GM12892 (cell line): ENCODE results near the gene COL6A3.

Source experiments
- DNase-seq: peaks from one replicate; pipeline ENCODE4 v3.0.0; 2011; ENCODE audit not compliant: insufficient read length
- FAIRE-seq: peaks from 2 replicates; lab custom pipeline; 2011; peaks lifted over from hg19 to GRCh38; lab: Jason Lieb, UNC
- POLR2A ChIP-seq: IDR thresholded peaks from 2 replicates; pipeline ENCODE4 v1.6.1; 2011; ENCODE audit warnings: low read depth, low read length, control low read depth
- POLR2AphosphoS5 ChIP-seq: IDR thresholded peaks from 2 replicates; pipeline ENCODE4 v1.6.1; 2011; ENCODE audit warnings: low read depth, low read length, control low read depth
- TAF1 ChIP-seq: IDR thresholded peaks from 2 replicates; pipeline ENCODE4 v1.6.1; 2011; ENCODE audit warnings: low read depth, mild to moderate bottlenecking, control low read depth, low read length, borderline replicate concordance

COL6A3 gene

DNA sequence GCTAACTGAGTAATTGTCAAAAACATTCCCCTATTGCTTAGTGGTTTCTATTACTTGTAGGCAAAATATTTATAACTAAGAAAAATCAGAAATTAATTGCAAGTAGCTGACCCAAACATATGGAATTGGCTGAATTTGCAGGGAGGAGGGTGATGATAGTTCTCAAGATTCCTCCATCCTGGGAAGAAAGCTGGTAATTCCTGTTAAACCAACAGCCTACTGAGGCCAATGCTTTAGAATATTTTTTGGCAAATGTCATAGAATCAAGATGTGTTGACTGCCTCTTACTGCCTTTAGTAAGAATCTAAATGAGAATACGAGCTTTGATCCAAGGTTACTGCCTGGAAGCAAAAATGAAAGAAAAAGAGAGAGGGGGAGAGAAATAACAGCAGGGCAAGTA is 120.0 kb downstream of the COL6A3 start:
- TF ChIP-seq POLR2A (no peak), TAF1 (no peak), POLR2AphosphoS5 (no peak)
- FAIRE-seq (no peak), DNase-seq (no peak)

DNA sequence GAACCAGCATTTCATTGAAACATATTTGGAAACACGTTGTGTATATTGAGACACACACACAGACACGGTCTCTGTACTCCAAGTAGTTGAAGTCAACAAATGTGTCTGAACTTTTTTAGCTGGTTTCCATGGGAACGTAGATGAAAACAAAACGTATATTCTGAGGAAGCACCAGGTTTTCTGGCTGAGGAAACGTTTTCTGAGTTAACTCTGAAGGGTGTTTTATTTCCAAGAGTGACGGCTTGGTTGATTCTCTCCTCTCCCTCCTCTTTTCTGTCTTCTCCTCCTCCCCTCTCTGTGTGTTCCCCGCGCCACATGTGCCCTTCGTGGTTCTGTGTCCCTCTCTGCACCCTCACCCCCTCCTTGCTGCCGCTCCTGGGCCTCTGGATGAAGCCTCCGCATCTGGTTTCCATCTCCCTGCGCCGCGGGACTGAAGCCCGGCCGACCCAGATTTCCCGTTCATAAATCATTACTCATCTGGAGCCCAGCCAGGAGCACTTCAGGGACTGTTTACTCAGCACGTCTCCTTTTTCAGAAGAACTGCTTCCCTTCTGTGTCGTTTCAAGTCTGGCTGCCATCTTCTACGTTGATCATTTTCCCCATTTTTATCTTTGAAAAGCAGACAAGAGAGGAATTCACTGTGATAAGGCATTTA is 122.7 kb downstream of the COL6A3 start:
- no peak for TF ChIP-seq TAF1
- TF ChIP-seq POLR2A = no peak
- no peak for TF ChIP-seq POLR2AphosphoS5
- FAIRE-seq = no peak
- no peak for DNase-seq

DNA sequence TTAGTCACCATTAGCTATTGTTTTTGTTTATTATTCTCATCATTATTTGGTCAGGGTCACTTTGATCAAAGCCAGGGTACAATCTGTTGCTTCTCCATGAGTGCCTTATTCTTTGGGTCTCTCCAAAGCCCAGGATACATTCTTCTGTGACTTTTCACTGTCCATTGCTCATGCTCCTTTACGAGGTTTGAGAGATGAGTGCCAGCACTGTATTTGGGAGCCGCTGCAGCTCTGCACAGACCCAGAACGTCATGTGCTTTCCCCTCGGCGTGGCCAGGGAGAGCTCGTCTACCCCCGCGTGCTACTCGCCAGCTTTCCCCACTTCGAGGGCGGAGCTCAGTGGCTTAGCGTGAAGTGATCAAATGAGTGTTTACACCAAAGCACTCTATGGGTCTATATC is 123.7 kb downstream of the COL6A3 start:
- no peak for DNase-seq
- no peak for FAIRE-seq

DNA sequence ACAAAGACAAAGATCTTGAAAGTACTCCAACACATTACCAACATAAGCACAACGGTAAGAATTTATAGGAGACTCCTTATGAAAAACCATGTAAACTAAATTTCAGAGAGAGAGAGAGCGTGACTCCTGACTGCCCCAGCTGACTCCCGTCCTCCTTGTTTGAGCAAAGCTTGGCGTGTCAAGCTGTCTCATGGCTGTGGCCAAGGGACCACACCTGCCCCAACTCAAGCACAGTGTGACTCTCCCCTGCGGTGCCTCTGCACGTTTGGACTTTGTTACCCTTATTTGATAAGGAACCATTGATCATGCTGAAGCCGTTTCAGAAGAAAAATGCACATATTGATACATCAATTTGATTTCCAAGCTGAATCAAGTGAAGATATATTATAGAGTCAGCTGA is 124.8 kb downstream of the COL6A3 start:
- DNase-seq = no peak
- no peak for TF ChIP-seq POLR2AphosphoS5
- no peak for TF ChIP-seq POLR2A
- no peak for TF ChIP-seq TAF1
- FAIRE-seq = no peak

More for the DNA sequence above, 123.7 kb downstream of the COL6A3 start:
- TF ChIP-seq POLR2AphosphoS5 (no peak), POLR2A (no peak), TAF1 (no peak)

DNA sequence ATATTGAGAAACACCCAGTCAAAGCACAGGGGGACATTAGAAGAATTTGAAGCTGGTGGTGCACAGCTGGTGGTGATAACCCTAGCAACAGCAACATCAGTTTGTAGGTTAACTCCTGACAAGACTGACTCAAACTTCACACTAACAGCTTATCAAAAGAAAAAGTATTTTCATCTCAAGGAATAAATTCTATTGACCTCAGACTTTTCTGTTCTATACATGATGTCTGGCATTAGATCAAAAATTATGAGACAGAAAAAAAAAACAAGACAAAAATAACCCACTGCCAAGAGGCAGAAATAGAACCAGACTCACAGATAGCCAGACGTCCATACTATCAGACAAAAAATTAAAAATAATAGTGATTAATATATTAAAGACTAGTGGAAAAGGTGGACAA is 126.1 kb downstream of the COL6A3 start:
- DNase-seq = no peak
- TF ChIP-seq POLR2A (no peak), POLR2AphosphoS5 (no peak), TAF1 (no peak)
- no peak for FAIRE-seq

DNA sequence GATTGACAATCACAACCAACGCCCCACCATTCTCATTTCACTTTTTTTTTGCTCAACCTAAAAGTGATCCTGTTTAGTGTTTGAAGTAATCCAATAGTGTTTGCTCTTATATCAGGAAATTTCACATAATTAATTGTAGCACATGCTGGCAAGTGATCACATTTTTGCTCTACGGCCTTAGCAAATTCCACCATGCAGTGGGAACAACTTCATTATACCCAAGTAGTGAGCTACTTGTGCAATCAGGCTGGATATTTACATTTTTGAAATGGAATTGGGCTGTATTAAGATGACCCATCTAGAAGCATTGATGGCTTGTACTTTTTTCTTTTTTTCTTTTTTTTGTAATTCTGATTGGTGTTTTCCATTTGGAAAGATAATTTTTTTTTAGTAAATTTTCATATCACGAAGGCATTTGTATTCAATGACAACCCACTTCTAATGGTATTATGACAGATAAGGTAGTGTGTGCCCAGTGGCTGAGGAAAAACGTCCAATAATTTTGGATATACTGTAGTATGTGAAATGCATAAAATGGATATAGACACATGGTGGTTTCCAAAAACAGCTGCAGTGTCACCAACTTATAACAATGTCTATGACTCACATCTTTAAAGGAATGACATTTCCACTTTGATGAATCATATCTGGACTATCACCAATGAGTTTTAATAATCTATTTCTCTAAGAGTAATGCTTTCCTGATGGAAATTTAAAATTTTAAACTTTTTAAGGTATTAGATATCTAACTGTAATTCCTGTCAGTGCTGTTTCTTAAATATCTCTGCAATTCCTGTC is 130.6 kb downstream of the COL6A3 start:
- FAIRE-seq = no peak
- TF ChIP-seq POLR2A (no peak), POLR2AphosphoS5 (no peak), TAF1 (no peak)
- no peak for DNase-seq

DNA sequence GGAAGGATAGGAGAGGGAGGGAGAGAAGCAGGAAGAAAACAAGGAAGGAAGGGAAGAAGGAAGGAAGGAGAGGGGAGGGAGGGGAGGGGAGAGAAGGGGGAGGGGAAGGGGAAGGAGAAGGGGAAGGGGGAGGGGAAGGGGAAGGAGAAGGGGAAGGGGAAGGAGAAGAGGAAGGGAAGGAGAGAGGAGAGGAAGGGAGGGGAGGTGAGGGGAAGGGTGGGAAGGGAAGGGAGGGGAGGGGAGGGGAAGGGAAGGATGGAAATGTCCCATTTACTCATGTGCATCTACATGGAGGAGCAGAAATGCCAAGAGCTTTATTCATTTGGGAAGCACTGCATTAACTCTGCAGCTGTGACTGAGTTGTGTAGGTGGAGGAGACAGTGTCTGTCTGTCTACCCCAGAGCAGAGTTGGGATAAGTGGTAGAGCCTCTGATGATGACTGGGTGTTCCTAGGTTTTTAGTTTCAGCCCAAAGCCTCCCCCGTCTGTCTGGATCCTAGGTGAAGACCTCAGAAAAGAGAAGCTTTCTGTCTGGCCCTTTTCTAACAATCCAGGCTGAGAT is 131.3 kb downstream of the COL6A3 start:
- FAIRE-seq (no peak), DNase-seq (no peak)
- TF ChIP-seq TAF1 (no peak), POLR2A (no peak)

DNA sequence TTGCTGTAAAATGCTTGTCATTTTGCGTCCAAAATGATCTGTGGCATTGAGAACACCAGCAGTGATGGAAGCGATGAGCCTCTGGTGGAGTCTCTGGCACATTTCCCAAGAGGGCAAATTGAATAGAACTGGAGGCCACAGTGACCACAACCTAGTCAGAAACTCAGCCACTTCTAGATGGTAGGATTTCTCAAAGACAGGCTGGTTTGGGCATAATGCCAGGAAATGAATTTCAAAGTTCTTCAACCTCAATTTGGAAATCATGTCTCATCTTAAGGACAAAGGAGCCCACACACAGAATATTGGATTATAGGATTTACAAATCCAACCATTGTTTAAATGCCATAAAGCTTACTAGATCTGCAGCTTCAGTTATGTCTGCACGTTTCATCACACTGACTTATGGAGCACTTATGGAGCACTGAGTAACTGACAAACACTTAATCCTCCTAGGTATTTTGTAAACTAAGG is 132.1 kb downstream of the COL6A3 start:
- no peak for FAIRE-seq
- TF ChIP-seq POLR2AphosphoS5 (no peak), POLR2A (no peak), TAF1 (no peak)
- DNase-seq = no peak

DNA sequence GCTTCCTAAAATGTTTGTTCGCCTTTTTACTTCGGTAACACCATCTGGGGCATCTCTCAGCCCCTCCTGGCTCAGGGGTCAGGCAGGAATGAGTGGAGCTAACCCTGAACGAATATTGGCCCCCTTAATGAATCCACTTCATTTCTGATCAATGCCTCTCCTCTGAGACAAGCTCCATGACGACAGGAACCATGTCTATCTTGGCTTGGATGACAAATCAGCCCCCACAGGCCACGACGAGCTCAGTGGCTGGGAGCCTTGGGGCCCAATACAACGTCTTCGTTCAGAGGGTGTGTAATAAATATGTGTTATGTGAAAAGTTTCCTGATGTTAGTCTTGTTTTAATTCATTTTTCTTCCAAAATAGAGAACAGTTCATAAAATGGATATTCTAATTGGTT is 133.0 kb downstream of the COL6A3 start:
- no peak for DNase-seq
- no peak for TF ChIP-seq POLR2A
- FAIRE-seq = no peak

DNA sequence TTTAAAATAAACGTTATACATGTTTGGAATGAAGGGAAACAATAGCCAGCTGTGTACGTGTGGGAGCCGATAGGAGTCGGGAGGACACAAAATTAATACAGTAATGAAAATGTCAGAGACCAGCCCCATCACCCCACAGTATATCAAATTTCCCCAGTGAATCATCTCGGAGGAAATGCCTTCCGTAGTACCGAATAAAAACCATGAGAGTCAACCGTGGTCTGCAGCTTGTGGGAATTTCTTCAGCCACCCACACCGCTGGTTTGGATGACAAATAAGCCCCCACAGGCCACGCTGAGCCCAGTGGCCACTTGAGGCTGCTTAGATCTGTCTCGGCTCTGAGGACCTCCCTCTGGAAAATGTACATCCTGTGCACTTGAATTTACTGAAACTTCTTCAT is 133.7 kb downstream of the COL6A3 start:
- no peak for FAIRE-seq

DNA sequence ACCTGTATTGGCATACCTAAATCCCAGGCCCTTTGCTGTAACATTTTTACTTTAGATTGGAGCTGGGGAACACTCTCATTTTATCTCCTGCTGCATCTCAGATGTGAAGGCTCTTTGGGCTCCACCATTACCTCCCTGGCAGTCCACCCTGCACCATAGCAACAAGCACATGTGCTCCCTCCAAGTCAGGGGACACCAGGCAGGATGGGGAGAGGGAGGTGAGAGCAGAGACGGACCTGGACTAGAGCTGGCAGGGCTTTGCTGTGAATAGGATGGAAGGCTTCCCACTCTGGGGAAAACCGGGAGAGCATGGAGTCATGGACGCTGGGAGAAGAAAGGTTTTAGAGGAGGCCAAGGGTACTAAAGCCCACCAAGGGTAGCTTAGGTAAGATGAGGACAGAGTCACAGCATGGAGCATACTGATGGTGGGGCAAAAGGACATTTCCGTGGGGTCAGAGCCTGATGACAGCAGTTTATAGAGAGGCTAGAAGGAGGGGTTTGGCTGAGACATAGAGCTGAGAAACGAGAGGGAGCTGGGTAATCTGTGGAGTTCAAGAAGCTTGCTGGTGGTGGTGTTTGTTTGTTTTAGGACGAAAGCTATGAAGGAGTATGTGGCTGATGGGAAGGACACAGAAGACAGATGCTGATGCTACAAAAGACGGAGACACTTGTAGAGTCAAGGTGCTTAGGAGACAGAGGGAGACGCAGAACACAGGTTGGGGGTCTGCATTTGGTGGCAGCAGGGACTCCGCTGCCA is 134.8 kb downstream of the COL6A3 start:
- TF ChIP-seq POLR2AphosphoS5 = no peak
- TF ChIP-seq TAF1 = no peak
- no peak for TF ChIP-seq POLR2A
- no peak for DNase-seq
- FAIRE-seq = no peak

More for the DNA sequence above, 133.7 kb downstream of the COL6A3 start:
- DNase-seq = no peak
- TF ChIP-seq POLR2A = no peak
- no peak for TF ChIP-seq TAF1
- TF ChIP-seq POLR2AphosphoS5 = no peak

DNA sequence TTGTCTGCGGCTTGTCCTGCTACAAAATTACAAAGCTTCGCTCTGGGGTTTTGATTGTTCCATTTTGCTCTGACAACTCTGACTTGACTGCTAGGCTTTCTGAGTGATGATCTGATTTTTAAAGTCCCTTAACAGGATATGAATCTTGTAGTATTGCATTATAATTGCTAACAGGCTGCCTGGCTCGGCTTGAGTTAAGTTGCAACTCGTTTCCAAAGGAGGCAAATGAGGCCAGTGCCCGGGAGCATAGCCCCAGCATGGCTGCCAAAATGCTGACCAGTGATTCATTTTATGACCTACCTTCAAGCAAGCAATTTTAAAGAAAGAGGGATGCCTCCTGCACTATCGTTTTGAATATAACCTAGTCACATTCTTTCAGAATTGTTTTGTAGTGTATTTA is 135.4 kb downstream of the COL6A3 start:
- FAIRE-seq = no peak
- no peak for DNase-seq
- TF ChIP-seq POLR2AphosphoS5 (no peak), POLR2A (no peak), TAF1 (no peak)
